HG03045 (cell line): ENCODE measurements around the gene MAPKAP1.
A peak's percentile ranks its signal among the peaks of the same experiment; 100 is the strongest.

ENCODE experiments used
- ATAC-seq: cut with Tn5 transposase; IDR thresholded peaks from one replicate; pipeline ENCODE4 v1.9.1; 2021; ENCODE audit warnings: mild to moderate bottlenecking, moderate library complexity; ENCODE audit not compliant: unreplicated experiment

MAPKAP1 gene

DNA sequence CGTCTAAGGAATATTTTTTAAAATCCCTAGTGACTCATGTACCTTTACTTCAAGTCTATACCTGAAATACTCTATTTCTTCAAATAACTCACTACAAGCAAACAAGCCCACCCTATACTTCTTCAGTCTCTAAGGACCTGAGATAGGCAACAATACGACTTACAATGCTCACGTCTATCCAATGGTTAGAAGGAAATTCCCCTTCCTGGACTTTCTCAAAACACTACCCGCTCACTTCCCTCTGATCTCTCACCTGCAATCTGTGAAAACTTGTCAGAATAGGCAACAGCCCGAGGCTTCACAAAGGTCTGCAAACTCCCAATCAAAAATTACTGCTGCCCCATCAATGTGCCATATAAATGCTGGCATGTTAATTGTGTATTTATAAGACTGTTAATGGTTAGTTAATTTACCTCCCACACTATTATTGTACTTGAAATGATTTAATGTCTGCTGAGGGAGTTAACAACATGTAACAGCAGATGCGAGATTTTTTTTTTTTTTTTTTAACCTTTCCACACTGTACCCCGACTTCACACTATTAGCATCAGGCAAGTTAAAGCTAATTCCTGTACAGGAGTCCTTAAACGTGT lies 27.3 kb downstream of the MAPKAP1 start:
- no peak for ATAC-seq

DNA sequence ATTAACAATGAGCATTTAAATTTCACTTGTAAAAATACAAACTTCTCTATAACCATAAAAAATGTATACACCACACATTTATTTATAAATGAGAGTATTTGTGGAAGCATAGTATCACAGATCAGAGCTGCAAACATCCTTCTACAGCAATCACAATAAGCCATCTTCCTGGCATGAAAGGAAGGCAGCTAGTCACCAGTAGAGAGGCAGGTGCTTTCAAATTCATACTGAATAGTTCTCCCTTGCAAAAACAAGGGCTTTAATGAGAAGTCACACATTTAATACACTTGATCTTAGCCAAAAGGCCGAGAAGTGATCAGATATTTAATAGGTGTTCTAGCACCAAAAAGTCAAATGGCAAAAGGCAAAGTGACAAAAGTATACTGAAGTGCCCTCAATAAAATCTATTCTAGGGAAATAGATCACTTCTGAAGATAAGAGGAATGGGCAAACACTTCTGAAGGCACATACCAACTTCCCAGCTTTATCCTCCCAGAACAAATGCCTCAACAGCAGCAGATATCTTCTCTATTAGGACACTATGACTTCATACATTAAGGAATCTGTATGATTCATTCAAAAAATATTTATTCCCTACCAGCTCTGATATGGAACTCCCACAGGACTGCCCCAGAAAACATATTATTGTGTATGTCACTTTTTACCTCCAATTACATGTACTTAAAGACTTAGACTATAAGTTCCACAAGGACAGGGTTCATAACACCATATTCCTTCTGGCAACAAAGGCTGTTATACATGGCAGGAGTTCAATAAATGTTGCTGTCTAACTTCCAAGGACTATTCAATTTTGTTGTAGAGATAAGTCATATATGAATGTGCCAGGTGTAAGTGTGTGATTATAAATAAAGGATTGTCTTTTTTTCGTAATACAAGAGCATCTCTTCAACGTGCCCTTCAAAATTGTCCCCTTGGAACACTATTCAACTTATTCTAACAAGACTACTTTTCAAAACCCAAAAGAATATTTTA lies 31.7 kb downstream of the MAPKAP1 start:
- ATAC-seq: no peak

DNA sequence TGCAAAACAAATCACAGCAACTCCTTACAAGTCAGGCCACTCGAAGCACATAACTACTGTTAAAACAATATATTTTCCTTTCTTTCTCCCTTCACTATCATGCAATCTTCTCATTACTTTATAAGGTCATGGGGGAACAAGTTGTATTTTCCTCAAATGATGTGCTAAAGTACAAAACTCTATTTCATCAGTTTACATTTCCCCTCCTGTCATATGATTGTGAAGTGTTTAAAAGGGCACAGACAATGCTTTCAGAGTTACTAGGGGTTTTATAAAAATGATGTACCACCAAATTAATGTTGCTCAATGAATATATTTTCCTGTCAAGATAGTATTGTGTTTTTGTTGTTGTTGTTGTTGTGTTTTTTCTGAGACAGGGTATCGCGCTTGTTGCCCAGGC lies 34.1 kb downstream of the MAPKAP1 start:
- no peak for ATAC-seq

DNA sequence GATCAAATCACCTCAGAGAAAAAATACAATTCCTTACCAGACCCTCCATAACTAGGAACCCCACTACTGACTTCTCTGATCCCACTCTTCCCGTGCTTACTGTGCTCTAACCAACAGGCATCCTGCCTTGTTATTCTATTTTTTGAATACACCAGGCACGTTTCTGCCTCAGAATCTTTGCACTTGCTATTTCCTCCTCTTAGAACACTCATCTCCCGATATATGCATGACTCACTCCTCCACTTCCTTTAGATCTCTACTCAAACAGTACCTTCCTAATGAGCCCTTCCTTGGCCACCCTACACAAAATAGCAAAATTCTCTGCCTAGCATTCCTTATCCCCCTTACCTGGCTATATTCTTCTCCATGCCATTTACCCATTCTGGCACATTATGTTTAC lies 43.9 kb downstream of the MAPKAP1 start:
- no peak for ATAC-seq

DNA sequence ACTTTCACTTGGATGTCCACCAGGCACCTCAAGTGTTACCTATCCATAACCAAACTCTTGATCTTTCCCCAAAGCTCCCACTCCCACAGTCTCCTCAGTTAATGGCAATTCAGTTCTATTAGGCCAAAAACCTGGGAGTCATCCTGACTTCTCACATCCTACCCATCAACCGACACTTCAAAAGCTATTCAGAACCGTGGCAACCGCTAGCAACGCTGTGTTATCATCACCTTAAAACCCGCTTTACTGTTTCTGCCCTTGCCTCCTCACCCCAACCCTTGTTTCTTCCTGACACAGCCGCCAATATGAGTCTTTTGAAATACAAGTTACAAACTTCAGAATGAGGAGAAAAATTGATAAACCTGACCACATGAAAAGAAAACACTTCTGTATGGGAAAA lies 46.5 kb downstream of the MAPKAP1 start:
- ATAC-seq: no peak

DNA sequence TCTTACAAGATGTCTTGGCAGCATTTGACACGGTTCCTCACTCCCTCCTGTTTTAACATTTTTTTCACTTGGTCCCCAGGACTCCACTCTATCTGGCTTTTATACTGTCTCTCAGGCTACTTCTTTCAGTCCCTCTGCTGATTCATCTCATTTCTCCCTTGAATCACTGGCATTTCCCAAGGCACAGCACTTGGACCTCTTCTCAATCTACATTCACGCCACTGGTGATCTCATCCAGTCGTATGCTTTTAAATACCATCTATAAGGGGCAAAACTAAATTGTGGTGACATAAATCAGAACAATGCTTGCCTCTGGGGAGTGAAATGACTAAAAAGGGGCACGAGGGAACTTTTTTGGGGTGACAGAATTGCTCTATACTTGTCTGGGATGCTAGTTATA lies 47.1 kb downstream of the MAPKAP1 start:
- no peak for ATAC-seq

DNA sequence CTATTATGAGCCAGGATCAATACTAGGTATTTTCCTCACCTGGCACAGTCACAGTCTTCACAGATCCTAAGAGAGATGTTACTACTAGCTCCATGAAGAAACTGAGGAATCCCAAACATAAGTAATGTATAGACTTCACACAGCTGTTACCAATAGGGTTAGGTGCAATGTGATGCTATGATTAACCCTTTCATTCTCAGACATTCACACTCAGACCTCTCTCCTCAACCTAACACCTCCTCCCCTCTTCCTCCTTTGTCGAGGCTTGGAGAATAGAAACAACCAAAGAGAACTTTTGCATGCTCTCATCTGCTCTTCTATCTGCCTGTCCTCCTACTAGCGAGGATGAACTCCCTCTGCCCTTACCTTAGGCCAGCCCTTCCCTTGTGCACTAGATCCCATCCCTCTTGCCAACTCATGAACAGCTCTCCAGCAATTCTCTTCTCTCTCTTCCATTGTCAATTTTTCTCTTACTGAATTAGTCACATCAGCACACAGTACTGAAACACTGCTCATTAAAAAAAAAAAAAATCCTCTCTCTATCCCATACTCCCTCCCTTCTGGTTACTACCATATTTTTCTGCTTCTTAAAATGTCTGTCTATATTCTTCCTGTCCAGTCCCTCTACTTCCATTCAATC lies 47.7 kb downstream of the MAPKAP1 start:
- ATAC-seq: no peak

DNA sequence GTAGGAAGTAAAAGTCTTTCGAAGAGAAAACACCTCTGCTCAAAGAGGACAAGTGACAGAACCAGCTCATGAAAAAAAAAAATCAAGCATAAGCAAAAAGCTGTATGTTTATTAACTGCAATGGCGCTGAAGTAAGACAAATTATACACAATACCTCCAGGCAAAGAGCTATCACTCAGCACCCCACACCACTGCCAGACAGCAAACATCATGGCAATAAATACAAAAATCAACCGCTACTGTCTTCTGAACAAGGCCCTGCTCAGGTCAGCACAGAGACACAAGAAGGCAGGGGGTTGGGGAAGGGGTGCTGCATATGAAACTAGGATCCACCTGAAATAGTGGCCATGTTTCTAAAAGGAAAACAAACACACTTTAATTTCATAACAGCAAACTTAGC lies 50.4 kb downstream of the MAPKAP1 start:
- ATAC-seq: no peak

DNA sequence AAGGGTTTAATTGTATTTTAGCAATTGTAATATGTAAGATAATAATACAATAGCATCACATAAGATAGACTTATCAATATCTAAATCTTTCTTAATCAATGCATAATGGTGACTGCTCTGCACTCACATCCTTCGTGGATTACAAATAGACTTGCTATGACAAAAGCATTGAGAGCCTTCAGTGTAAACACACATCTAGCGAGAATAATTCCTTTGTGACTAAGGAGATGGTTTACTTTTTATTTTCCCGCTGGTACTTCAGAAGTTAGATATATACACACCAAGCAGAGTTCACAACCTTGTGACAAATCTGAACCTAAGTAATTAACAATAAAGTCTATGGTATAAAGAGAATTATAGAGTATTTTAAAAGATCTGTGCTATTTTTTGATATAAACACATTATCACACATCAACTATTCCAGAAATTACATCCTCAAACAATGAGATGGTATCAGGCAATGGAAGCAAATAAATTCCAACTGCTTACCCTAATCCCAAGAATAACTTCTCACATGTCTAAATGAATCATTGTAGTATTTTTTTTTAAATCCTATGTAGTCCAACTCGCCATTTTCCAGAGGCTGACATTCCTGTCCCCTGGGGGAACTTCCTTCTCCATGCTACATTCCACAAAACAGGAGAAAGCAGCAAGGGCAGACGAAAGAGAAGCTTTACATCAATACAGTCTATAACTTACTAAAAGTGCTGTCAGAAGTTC lies 51.2 kb downstream of the MAPKAP1 start:
- ATAC-seq: no peak

DNA sequence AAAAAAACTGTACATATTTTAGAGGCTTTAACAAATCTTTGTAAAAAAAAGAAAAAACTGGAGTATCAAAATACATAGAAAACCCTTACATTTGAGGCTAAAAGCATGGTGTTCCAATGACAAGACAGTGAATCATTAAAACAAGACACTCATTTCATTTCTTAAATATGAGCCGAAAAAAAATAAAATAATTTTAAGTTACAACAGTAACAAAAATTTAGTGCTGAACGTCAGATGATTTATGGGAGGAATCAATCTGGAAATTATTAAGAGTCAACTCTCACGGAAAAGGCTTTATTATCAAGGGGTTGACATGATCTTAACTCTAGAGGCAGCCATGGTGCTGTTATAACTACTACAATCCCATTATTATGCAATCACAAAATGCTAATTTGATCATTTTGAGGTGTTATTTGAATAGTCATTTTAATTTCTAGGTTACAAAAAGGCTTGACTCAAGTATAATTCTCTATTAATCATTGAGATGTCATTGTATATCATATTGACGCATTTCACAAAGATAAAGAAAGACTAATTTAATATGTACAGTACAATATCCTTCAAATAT lies 51.9 kb downstream of the MAPKAP1 start:
- ATAC-seq: no peak

DNA sequence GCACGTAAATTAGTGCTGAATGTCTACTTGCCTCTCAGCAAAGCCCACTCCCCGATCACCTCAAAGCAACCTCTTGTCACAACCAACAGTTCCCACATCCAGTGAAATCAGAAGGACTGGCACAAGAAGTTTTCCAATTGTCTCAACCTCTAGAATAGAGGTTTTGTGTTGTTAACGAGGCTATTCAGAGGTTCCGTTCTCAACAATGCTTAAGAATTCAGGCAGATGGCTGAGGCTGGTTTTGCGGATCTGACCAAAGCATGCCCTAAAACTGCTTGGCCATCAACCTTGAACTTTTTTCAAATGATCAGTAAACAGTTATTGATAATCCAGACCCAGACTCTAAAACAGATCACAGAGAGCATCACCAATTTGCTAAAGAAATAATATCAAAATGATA lies 52.9 kb downstream of the MAPKAP1 start:
- no peak for ATAC-seq

DNA sequence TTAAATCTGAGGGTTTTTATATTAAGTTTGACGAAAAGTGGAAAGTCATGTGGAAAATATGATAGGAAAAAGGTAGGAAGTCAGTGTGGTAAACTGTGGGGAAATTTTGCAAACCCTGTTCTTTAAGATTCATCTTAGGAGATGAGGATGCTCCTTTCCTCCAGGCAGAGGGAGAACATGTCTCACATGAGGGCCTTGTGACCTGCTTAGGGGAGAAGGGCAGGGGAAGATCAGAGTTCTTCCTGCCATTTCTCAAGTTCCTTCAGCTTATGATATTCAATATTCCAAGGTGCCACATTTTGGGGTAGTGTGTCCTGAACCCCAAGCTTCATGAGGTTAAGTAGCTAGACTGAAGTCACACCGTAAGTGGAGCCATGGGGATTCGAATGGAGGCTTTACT lies 53.7 kb downstream of the MAPKAP1 start:
- ATAC-seq: no peak

DNA sequence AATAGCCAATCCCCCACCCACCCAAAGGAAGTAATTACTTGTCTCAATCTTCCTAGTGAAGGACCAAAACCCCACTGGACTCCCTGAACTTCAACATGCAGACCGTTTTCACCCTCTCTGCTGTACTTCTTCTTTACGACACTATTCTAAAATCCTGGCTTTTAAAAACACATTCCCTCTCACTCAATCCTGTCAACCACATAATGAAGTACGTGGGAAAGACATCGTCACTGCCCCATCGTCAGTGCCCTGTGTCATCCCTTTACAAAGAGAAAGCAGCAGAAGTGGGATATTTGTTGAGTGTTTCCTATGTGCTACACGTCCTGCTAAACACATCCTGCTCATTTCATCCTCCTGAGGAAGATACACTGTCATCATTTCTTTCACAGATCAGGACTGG lies 54.2 kb downstream of the MAPKAP1 start:
- no peak for ATAC-seq

DNA sequence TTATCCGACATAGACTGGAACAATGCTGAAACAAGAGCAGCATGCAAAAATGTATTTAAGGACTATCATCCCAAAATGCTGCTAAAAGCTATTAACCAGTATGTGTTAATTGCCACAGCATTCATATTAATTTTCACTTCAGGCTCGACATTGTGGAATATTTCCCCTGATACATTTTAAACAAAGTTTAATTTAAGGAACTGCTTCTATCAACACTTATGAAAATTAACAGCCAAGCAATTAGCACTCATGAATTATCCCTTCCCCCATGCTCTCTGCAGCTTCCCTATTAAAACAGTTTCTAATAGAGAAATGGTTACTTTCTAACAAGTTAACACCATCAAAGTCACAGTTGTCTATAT lies 54.8 kb downstream of the MAPKAP1 start:
- ATAC-seq: no peak

DNA sequence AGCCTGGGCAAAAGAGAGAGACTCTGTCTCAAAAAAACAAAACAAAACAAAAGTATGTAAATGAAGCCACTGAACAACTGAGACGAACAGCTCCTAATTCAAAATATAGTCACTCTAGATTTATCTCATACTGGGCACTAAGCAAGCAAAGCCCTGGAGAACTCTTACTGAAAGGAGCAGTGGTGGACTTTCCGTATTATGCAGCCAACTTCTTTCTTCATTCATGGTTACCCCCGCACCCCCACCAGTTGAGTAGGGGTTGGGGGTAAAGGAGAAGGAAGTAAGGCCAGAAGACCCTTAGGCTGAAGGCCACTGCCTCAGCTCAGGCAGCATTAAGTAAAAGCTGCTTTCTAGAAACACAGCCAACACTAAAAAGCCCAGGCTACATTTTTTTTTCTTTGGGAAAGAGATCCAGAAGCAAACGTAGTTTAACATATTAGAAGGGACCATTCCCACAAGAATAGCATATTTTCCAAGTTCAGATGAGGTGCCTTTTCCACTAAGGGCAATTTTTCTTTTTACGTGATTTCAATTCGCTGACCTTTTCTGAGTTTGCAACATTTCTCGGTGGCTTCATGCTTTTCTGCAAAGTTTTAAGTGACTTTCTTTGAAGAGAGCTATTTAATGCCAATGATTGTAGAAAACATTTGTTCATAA lies 55.3 kb downstream of the MAPKAP1 start:
- ATAC-seq: no peak

DNA sequence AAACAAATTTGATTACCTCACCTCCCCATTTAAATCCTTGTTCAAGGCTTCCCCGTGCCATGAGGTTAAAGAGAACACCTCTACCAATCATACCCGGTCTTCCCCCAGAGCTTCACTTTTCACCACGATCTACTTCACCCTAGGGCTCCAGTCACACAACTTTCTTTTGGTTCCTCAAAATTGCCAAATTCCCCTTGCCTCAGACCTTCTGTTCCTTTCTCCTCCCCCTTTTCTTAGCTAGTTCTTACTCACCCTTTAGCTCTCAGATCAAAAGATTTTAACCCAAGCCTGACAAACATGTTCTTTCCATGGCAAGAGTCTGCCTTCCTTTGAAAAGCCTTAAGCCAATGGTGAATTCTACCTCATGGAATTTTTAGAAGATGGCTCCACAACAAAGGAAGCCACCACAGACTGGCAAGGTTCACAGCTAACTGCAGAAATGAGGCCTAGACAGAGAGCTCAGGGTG lies 56.7 kb downstream of the MAPKAP1 start:
- ATAC-seq: peak; percentile 62

DNA sequence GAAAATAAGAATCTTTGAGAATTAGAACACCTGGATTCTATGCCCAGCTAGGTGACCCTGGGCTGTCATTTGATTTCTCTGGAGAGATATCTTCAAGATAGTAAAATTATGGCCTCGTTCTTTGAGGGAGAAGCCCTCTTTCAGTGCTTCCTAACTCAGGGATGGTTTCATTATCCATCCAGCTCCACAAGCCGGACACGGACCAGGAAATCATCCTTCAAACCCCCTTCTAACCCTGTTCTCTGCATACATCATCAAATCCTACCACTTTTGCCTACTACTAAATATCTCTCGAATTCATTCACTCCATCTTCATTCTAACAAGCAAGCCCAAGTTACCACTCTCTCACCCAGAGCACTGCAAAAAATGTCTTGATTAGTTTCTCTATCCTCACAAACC lies 57.2 kb downstream of the MAPKAP1 start:
- no peak for ATAC-seq

DNA sequence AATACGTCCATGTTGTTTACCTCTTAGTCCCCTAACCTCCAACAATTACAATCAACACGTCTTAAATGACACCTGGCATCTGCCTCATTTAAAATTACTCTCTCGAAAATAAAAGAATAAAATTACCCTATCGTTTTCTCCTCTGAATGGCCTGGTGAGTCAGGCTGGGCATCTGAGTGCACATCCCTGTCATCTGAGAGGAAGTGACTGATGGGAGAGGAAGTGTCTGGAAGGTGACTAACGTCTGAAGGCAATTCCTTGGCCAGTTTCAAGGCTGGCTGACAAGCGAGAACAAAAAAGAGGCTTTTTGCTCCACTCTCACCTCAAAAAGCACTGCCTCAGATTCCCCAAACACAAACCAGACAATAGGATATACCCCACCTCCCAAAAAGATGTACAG lies 57.7 kb downstream of the MAPKAP1 start:
- no peak for ATAC-seq

DNA sequence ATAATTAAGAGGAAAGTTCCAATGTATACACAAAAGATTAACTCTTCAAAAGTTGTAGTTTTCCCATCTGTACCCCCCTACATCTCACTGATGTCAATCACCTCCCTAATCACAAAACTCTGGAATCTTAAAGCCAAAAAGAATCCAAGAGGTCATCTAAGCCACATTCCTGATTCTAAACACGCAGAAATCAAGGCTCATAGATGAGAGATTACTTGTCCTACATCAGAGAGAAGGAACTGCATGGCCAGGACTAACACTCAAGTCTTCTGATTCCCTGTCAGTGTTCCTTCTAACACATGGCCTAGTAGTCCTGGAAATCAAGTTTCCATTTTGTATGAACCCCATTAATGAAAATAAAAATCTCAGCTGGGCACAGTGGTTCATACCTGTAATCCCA lies 58.7 kb downstream of the MAPKAP1 start:
- ATAC-seq: no peak

DNA sequence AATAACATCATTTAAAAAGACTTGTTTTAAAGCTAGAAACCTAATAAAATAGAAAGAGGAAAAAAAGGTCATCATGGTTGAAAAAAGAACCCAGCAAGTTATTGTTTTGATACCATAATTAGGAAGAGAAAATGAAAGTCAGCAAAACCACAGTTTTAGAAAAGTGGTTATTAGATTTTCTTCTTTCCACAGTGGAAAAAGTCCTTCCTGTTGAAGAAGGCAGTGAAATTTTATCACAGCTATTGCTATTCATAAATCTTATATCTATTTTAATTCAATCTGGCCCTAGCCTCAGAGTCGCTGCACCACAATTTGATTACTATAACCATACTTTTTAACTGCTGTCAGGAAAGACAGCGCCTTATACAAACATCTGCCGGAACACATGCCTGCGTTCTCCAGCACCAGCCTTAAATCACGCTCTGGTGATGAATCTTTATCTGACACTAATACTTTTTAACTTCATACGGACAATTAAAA lies 60.3 kb downstream of the MAPKAP1 start:
- ATAC-seq: peak; percentile 30
